IPS-18a (cell line): Measurements from ENCODE around the gene BICD1.

Experiments
- H3K27ac ChIP-seq: one replicate; pipeline ENCODE4 v1.5.1; 2013; ENCODE audit warnings: low read length
- H3K27me3 ChIP-seq: one replicate; pipeline ENCODE4 v1.6.1; 2013; ENCODE audit warnings: mild to moderate bottlenecking, low read length; ENCODE audit not compliant: control insufficient read depth, insufficient read depth
- H3K36me3 ChIP-seq: one replicate; pipeline ENCODE4 v1.6.1; 2013; ENCODE audit warnings: low read depth, low read length; ENCODE audit not compliant: control insufficient read depth
- H3K4me1 ChIP-seq: one replicate; pipeline ENCODE4 v1.6.1; 2013; ENCODE audit warnings: low read depth, low read length; ENCODE audit not compliant: control insufficient read depth
- H3K4me3 ChIP-seq: one replicate; pipeline ENCODE4 v1.5.1; 2013; ENCODE audit warnings: low read length
- H3K9ac ChIP-seq: one replicate; pipeline ENCODE4 v1.6.1; 2013; ENCODE audit warnings: mild to moderate bottlenecking, low read length, moderate library complexity
- H3K9me3 ChIP-seq: one replicate; pipeline ENCODE4 v1.6.1; 2013; ENCODE audit warnings: low read depth, low read length; ENCODE audit not compliant: control insufficient read depth

BICD1 gene

GRCh38 chr12:32253154-32253790, 146.6 kb downstream of the BICD1 start:
- Histone ChIP-seq H3K27me3 (no peaks in the 10 kb centered on the region), H3K4me1 (peaks cover 17% of the 10 kb centered on the region), H3K4me3 (no peak overlapping the region), H3K9me3 (no peaks in the 10 kb centered on the region), H3K9ac (no peak overlapping the region), H3K27ac (no peak overlapping the region), H3K36me3 (no peaks in the 10 kb centered on the region)

- Histone ChIP-seq H3K36me3 (no peaks in the 10 kb centered on the region), H3K9ac (no peak overlapping the region), H3K27ac (no peak overlapping the region), H3K4me3 (no peak overlapping the region), H3K27me3 (no peaks in the 10 kb centered on the region), H3K9me3 (no peaks in the 10 kb centered on the region), H3K4me1 (peaks cover 12% of the 10 kb centered on the region)
Measured at GRCh38 chr12:32254260-32254956, 147.8 kb downstream of the BICD1 start.

- no peak overlapping the region for H3K9ac ChIP-seq
- no peaks in the 10 kb centered on the region for H3K36me3 ChIP-seq
Measured at GRCh38 chr12:32255588-32255987, 148.9 kb downstream of the BICD1 start.

GRCh38 chr12:32257695-32258496, 151.2 kb downstream of the BICD1 start:
- H3K27me3 ChIP-seq, result no peaks in the 10 kb centered on the region

More at GRCh38 chr12:32255588-32255987, 148.9 kb downstream of the BICD1 start:
- Histone ChIP-seq H3K9me3 (no peaks in the 10 kb centered on the region), H3K4me3 (no peak overlapping the region), H3K27me3 (no peaks in the 10 kb centered on the region), H3K4me1 (peaks cover 4% of the 10 kb centered on the region), H3K27ac (no peak overlapping the region)

GRCh38 chr12:32260696-32261095, 154.0 kb downstream of the BICD1 start:
- Histone ChIP-seq H3K9ac (no peak overlapping the region), H3K27me3 (no peaks in the 10 kb centered on the region), H3K4me3 (no peak overlapping the region), H3K36me3 (no peaks in the 10 kb centered on the region), H3K4me1 (no peaks in the 10 kb centered on the region), H3K9me3 (no peaks in the 10 kb centered on the region), H3K27ac (no peak overlapping the region)

More at GRCh38 chr12:32257695-32258496, 151.2 kb downstream of the BICD1 start:
- no peak overlapping the region for H3K27ac ChIP-seq
- no peaks in the 10 kb centered on the region for H3K9me3 ChIP-seq
- no peak overlapping the region for H3K4me3 ChIP-seq
- no peaks in the 10 kb centered on the region for H3K4me1 ChIP-seq
- no peaks in the 10 kb centered on the region for H3K36me3 ChIP-seq
- no peak overlapping the region for H3K9ac ChIP-seq

- no peaks in the 10 kb centered on the region for H3K36me3 ChIP-seq
- H3K4me3 ChIP-seq, result no peak overlapping the region
- no peaks in the 10 kb centered on the region for H3K4me1 ChIP-seq
Measured at GRCh38 chr12:32261638-32262037, 155.0 kb downstream of the BICD1 start.

GRCh38 chr12:32264961-32265360, 158.3 kb downstream of the BICD1 start:
- Histone ChIP-seq H3K9ac (no peak overlapping the region), H3K4me3 (no peak overlapping the region), H3K4me1 (no peaks in the 10 kb centered on the region)

More at GRCh38 chr12:32261638-32262037, 155.0 kb downstream of the BICD1 start:
- Histone ChIP-seq H3K27me3 (no peaks in the 10 kb centered on the region), H3K9me3 (no peaks in the 10 kb centered on the region), H3K27ac (no peak overlapping the region), H3K9ac (no peak overlapping the region)

GRCh38 chr12:32265456-32265855, 158.8 kb downstream of the BICD1 start:
- no peaks in the 10 kb centered on the region for H3K27me3 ChIP-seq
- H3K4me1 ChIP-seq, result peaks cover 1% of the 10 kb centered on the region
- no peak overlapping the region for H3K9ac ChIP-seq
- no peak overlapping the region for H3K4me3 ChIP-seq
- H3K9me3 ChIP-seq, result no peaks in the 10 kb centered on the region
- H3K27ac ChIP-seq, result no peak overlapping the region
- no peaks in the 10 kb centered on the region for H3K36me3 ChIP-seq

More at GRCh38 chr12:32264961-32265360, 158.3 kb downstream of the BICD1 start:
- no peaks in the 10 kb centered on the region for H3K9me3 ChIP-seq
- H3K27ac ChIP-seq, result no peak overlapping the region
- no peaks in the 10 kb centered on the region for H3K36me3 ChIP-seq
- no peaks in the 10 kb centered on the region for H3K27me3 ChIP-seq

- Histone ChIP-seq H3K36me3 (no peaks in the 10 kb centered on the region), H3K9me3 (no peaks in the 10 kb centered on the region), H3K27me3 (no peaks in the 10 kb centered on the region), H3K9ac (no peak overlapping the region), H3K4me3 (no peak overlapping the region), H3K27ac (no peak overlapping the region), H3K4me1 (peaks cover 6% of the 10 kb centered on the region)
Measured at GRCh38 chr12:32265951-32266350, 159.3 kb downstream of the BICD1 start.

GRCh38 chr12:32266756-32267155, 160.1 kb downstream of the BICD1 start:
- no peaks in the 10 kb centered on the region for H3K36me3 ChIP-seq
- H3K27ac ChIP-seq, result no peak overlapping the region
- peaks cover 14% of the 10 kb centered on the region for H3K4me1 ChIP-seq
- no peak overlapping the region for H3K4me3 ChIP-seq
- H3K9ac ChIP-seq, result no peak overlapping the region
- H3K27me3 ChIP-seq, result no peaks in the 10 kb centered on the region
- no peaks in the 10 kb centered on the region for H3K9me3 ChIP-seq

GRCh38 chr12:32270818-32271710, 164.4 kb downstream of the BICD1 start:
- Histone ChIP-seq H3K4me3 (no peak overlapping the region), H3K36me3 (no peaks in the 10 kb centered on the region), H3K27ac (no peak overlapping the region), H3K9ac (no peak overlapping the region), H3K27me3 (no peaks in the 10 kb centered on the region), H3K9me3 (no peaks in the 10 kb centered on the region), H3K4me1 (peaks cover 25% of the 10 kb centered on the region)
